ENCODE data around the gene CABP4. TPM values are rescaled to one million over a fixed set of nuclear protein-coding genes. Genes with fewer than 3 reads are reported as not detected.

CABP4 gene
- total RNA-seq, 1 donor from 2014 or later = 0.49 TPM

DNA sequence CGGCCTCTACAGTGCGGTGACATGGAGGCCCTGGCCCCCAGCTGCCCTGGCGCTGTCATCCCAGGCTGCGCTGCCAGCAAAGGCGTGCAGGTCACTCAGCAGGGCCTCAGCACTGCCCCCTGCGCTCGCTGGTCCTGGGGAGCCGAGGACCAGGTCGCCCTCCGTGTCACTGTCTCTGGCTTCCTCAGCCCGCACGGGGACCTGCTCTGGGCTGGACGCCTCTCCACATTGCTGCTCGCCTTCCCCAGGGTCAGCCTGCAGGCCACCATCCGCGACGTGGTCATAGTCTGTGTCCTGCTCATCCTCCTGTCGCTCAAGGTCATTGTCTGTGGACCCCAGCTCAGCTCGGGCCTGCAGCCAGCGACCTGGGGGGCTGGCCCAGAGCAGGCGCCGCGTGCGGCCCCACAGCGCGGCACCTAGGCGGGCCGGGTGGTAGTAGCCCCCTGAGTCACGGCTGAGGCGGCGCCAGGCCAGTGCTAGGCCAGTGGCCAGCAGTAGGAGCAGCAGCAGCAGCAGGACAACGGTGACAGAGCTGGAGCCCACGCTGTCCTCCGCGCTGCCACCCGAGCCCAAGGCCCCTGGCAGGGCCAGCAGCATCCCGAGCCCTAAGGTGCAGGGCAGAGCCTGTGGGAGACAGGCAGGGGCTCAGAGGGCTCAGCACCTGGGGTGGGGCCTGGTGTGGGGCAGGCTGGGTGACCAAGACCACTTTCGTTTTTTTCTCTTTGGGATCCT is 19.3 kb upstream of the CABP4 start:
- DNase-seq = no peak

GRCh38 chr11:67436459-67437081 is 18.6 kb upstream of the CABP4 start:
- DNase-seq = no peak

GRCh38 chr11:67437082-67437808 is 17.9 kb upstream of the CABP4 start, which contains the start of gene PTPRCAP:
PTPRCAP (minus strand) TSS chr11:67437682; CDS start chr11:67437619, 63 bp downstream.
- DNase-seq = no peak

GRCh38 chr11:67437809-67438157 is 17.4 kb upstream of the CABP4 start:
- DNase-seq = no peak

- no peak for DNase-seq
Measured at GRCh38 chr11:67438158-67438902, 16.8 kb upstream of the CABP4 start.

DNA sequence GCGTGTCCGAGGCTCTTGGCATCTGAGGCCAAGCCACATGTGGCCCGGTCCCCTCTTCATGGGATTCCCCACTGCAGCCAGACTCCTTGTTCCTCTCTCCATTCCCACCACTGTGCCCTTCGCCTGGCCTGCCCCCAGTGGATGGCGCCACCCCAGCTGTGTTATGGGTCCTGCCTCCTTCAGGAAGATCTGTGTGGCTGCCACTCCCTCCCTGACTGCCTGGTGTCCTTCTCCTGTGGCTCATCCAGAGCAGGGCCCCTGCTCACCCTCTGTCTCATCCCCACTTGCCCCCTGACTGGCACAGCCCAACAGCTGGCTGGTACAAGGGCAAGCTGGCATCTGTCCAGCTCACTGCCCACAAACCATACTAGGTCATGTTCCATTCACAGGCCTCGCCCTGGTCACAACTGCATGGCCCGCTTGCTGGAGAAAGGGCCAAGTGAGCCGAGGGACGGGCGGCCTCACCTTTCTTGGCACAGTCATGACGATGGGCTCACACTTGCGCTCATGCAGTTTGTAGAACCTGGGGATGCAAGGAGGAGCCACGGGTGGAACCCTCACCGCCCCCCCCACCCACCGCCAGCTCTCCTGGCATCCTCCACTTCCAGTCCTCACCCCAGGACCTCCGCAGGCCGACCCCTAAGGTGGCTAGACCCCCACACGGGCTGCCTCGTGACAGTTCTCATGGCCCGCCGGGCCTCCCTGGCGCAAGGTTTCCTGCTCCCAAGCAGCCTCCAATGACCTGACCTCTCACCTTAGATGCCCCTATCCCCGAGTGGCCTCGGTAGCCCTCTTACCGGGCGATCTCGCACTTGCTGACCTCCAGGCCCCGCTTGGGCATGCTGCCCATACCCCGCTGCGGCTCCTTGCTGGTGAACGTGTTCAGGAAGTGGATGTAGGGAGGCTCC is 15.6 kb upstream of the CABP4 start:
- DNase-seq = no peak

DNA sequence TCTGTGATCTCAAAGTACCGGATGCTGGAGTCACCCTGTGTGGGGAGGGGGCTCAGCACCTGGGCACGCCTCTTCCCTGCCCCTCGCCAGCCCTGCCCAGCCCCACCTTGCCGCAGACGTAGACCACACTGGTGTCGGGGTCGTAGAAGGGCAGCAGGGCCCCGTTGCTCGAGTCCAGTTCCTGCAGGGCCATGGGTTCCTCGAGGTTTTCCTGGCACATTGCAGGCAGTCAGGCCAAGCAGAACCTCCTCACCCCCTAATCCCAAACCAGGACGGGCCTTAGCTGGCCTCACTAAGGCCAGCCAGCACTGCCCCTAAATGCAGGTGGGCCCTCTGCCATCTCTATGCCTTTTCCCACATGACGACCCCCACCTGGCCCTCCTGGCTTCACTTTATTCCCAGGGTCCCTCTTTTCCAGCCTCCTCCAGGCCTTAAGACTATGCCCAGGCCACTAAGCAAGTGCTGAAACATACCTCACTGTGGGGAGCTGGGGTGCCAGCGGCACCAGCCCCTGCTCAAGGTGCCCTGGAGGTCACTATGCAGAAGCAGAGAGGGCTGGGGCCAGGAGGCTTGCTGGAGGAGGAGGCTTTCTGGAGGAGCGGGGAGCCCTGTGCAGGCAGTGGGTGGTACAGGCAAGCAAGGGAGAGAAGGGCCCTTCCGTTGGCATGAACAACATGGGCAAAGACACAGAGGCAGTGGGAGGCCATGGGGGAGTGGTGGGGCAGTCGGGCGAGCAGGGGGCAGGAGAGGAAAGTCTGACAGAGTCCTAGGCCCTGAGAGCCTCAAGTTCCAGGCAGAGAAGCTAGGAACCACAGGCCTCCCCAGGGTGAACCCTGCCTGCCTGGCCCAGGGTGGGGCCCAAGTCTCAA is 14.7 kb upstream of the CABP4 start:
- DNase-seq = no peak

GRCh38 chr11:67441098-67441563 is 14.0 kb upstream of the CABP4 start:
- DNase-seq = no peak

DNA sequence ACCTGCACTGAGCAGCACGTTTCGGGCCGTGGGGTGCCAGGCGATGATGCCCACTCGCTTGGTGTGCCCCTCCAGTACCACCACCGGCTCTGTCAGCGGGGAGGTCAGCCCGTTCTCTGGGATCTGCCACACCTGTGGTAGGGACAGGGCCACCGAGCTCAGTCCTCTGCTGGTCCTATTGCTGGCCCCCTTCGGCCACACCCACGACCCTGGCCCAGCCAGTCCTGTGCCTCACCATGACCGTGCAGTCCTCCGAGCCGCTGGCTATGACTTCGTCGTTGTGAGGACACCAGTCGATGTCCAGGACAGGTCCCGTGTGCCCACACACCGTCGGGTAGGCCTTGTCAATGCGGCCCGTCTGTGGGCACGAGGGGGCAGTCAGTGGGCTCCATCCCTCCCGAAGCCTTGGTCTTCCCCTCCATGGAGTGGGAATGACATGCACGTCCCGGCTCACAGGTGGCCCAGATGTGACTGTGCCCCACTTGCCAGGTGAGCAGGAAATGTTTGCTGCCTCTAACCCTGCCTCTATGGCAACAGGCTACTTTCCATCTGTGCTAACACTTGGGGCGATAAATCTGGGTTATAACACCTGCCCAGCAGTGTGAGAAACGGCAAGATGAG is 13.3 kb upstream of the CABP4 start:
- no peak for DNase-seq

DNA sequence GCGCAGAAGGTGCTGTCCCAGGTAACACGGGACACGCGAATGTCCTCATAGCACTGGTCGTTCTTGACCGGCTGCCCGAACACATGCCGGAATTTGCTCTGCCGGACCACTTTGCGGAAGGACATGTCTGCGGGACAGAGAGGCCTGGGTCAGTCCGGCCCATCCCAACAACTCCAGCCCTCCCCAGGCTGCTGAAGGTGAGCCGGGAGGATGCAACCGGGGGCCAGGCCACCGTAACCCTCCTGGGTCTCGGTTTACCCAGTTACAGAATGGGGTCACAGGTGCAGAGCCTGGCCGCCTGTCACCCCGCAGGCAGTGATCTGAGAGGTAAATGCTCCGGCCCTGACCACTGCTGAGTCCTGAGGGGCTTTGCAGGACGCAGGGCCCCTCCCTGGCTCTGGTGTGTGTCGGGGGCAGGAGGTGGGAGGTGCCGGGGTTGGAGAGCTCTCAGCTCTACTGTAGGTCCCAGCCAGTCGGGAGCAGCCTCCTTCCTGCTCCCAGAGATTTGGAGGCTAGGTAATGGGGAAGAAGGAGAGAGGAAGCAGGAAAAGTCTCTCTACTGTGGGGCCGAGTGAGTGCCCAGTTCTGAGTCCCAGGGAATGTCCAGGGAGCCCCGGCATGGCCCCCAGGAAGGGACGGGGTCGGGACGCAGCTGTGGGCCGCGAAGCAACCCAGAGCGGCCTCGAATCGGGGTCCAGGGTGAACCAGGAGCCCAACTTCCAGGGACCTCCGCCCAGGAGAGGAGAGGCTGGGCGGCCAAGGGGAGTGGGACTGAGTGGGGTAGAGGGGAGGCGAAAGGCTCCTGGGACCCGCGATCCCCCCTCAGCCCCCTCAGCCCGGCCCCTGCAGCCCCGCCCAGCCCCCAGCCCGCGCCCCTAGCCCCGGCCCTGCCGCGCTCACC is 12.4 kb upstream of the CABP4 start:
- no peak for DNase-seq

DNA sequence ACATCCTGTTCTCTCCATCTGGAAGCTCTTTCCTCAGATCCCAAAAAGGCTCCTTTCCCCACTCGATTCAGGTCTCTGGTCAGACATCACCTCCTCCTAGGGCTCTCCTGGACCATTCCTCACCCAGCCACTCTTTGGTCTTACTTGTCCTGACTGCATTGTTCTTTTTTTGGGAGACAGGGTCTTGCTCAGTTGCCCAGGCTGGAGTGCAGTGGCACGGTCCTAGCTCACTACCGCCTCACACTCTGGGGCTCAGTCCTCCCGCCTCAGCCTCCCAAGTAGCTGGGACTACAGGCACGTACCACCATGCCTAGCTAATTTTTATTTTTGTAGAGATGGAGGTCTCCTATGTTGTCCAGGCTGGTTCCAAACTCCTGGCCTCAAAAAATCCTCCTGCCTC is 9.6 kb upstream of the CABP4 start:
- DNase-seq = no peak

- DNase-seq = no peak
Measured at GRCh38 chr11:67448220-67448609, 6.9 kb upstream of the CABP4 start.

GRCh38 chr11:67449116-67449844 is 5.9 kb upstream of the CABP4 start:
- DNase-seq = no peak

GRCh38 chr11:67450796-67451657 is 4.1 kb upstream of the CABP4 start:
- no peak for DNase-seq

GRCh38 chr11:67451658-67451976 is 3.5 kb upstream of the CABP4 start:
- no peak for DNase-seq

DNA sequence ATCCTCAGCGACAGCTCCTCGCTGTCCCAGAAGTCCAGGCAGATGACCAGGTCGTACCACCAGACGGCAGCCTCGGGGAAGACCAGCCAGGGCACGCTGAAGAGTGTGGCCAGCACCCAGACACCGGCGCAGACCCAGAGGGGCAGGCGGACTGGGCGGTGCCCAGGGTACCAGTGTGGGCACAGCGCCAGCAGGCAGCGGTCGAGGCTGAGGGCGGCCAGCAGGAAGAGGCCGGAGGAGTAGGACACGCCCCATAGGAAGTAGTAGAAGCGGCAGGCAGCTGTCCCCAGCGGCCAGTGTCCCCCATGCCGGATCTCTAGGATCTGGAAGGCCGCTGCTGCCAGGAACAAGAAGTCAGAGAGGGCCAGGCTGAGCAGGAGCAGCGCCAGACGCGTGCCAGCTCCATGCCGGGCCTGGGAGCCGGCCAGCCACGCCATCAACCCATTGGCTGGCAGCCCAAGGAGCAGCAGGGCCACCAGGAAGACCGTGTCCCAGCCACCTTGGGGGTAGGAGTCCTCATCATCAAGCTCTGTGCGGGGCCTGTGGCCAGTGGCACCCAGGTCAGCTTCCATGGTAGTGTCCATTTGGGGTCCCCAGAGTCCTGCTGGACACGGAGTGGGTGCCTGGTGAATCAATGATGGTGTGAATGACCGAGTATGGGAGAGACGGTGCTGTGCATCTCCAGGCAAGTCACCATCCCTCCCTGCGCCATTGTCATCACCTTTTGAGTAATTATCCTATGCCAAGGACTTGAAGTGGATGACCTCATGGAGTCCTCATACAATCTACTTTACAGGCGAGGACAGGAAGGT is 2.8 kb upstream of the CABP4 start, which contains the start of gene GPR152:
Gene GPR152, minus strand, starts transcription at position 589 of the 812 bp plus-strand sequence. Its CDS starts 5 bp downstream, at position 584.
- DNase-seq = no peak
